ENCODE measurements around the gene NKAP. TPM values are rescaled to one million over a fixed set of nuclear protein-coding genes. Genes with fewer than 3 reads are reported as not detected.
A peak's percentile ranks its signal among the peaks of the same experiment; 100 is the strongest.
"Not testable (repeated sequence)": the region's sequence is repeated elsewhere in the genome, so short reads cannot be mapped to it uniquely, and the experiment has no call there.

The NKAP gene
- total RNA-seq, 1 donor from 2014 or later = 7.8 TPM

GRCh38 chrX:119984652-119985051 is 41.1 kb upstream of the NKAP start:
- no peak overlapping the region for H3K4me3 ChIP-seq
- DNase-seq (no peak), ATAC-seq (no peak)
- H3K27ac ChIP-seq = no peak overlapping the region
- intact Hi-C loops (cut with DNase I) = no loop called here
- H3K27me3 ChIP-seq = peaks cover 8% of the 10 kb centered on the region
- no peaks in the 10 kb centered on the region for H3K36me3 ChIP-seq
- H3K9me3 ChIP-seq = no peaks in the 10 kb centered on the region
- no peak for TF ChIP-seq CTCF (IDR thresholded peaks at IDR 0.05)
- H3K4me1 ChIP-seq = no peaks in the 10 kb centered on the region

DNA sequence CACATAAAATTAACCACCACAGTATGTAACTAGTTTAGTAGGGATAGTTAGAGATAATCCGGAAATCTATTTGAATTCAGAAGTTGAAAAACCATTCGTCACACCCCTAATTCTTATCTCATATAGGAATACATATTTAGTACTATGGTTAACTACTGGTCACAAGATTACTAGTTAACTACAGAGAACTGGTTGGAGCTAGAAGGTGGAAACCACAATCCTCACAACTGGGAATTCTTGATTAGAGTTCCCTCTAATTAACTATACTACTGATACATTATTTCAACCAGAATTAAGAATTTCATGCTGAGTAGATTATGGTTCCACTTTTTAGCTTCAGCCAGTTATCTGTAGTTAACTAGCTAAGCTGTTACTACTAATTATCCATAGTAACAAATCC is 39.9 kb upstream of the NKAP start:
- peaks cover 3% of the 10 kb centered on the region for H3K27me3 ChIP-seq
- TF ChIP-seq CTCF (IDR thresholded peaks at IDR 0.05) = no peak
- no peaks in the 10 kb centered on the region for H3K4me1 ChIP-seq
- H3K36me3 ChIP-seq = no peaks in the 10 kb centered on the region
- ATAC-seq = no peak
- intact Hi-C loops (cut with DNase I) = no loop called here
- no peaks in the 10 kb centered on the region for H3K9me3 ChIP-seq
- H3K4me3 ChIP-seq = no peak overlapping the region
- H3K27ac ChIP-seq = no peak overlapping the region
- no peak for DNase-seq

DNA sequence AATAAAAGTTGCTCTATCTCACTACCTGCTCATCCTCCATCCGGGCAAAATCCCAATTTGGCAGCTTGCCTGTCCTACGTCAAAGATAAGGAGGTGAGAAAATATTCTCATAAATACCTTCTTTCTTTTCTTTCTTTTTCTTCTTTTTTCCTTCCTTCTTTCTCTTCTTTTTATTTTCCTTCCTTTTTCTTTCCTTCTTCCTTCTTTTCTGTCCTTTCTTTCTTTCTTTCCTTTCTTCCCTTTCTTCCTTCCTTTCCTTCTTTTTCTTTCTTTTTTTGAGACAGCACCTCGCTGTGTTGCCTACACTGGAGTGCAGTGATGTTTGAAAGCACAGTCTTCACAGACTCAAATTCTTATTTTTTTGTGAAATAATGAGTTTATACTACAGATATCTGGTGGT is 38.6 kb upstream of the NKAP start:
- Histone ChIP-seq H3K36me3 (no peaks in the 10 kb centered on the region), H3K27me3 (no peaks in the 10 kb centered on the region), H3K4me3 (no peak overlapping the region), H3K4me1 (no peaks in the 10 kb centered on the region), H3K9me3 (no peaks in the 10 kb centered on the region), H3K27ac (no peak overlapping the region)
- DNase-seq = no peak
- ATAC-seq = no peak
- intact Hi-C loops (cut with DNase I) = no loop called here
- no peak for TF ChIP-seq CTCF (IDR thresholded peaks at IDR 0.05)

DNA sequence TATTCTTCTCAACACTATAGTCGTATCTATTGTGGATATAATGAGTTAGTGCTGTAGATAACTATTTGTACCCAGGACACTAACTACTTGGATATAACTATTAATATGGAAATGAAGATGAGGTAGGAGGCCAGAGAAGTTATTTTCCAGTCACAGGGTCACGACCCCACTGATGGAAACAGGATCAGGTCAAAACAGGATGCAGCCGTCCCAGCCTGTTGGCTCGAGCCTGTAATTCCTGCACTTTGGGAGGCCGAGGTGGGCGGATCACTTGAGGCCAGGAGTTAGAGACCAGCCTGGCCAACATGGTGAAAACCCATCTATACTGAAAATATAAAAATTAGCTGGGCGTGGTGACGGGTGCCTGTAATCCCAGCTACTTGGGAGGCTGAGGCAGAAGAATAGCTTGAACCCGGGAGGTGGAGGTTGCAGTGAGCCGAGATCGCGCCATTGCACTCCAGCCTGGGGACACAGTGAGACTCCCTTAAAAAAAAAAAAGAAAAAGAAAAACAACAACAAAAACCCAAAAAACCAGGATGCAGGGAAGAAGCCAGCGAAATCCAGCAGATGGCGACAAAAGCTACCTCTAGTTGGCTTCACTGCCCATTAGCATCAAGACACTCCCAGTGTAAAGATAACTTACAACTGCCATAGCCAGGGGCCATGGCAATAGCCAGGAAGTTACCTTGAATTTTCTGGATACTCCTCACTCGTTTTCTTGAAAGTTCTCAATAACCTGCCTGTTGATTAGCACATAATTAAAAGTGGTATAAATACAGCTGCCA is 37.9 kb upstream of the NKAP start:
- TF ChIP-seq CTCF (IDR thresholded peaks at IDR 0.05) = peak; percentile 46
- Histone ChIP-seq H3K27me3 (no peaks in the 10 kb centered on the region), H3K9me3 (no peaks in the 10 kb centered on the region), H3K4me1 (no peaks in the 10 kb centered on the region), H3K4me3 (no peak overlapping the region), H3K27ac (no peak overlapping the region), H3K36me3 (no peaks in the 10 kb centered on the region)
- peak; percentile 39 for ATAC-seq
- intact Hi-C loops (cut with DNase I) = no loop called here
- no peak for DNase-seq

GRCh38 chrX:119977172-119977571 is 33.6 kb upstream of the NKAP start:
- DNase-seq; H3K36me3 ChIP-seq; H3K27me3 ChIP-seq; H3K4me1 ChIP-seq; ATAC-seq; intact Hi-C loops (cut with DNase I); H3K4me3 ChIP-seq; H3K9me3 ChIP-seq; H3K27ac ChIP-seq: not testable (repeated sequence)

- H3K4me1 ChIP-seq = no peaks in the 10 kb centered on the region
- TF ChIP-seq CTCF (IDR thresholded peaks at IDR 0.05) = no peak
- no peaks in the 10 kb centered on the region for H3K9me3 ChIP-seq
- ATAC-seq (peak; percentile 69), DNase-seq (no peak)
- H3K27ac ChIP-seq = no peak overlapping the region
- no peaks in the 10 kb centered on the region for H3K36me3 ChIP-seq
- intact Hi-C loops (cut with DNase I) = no loop called here
- H3K4me3 ChIP-seq = no peak overlapping the region
- no peaks in the 10 kb centered on the region for H3K27me3 ChIP-seq
Observed at GRCh38 chrX:119971184-119971583, 27.6 kb upstream of the NKAP start.
